ENCODE data around the gene GAL3ST2. TPM values are rescaled to one million over a fixed set of nuclear protein-coding genes. Genes with fewer than 3 reads are reported as not detected.
"Not testable (repeated sequence)": the region's sequence is repeated elsewhere in the genome, so short reads cannot be mapped to it uniquely, and the experiment has no call there.

Gene GAL3ST2
- 0.30 TPM for total RNA-seq

DNA sequence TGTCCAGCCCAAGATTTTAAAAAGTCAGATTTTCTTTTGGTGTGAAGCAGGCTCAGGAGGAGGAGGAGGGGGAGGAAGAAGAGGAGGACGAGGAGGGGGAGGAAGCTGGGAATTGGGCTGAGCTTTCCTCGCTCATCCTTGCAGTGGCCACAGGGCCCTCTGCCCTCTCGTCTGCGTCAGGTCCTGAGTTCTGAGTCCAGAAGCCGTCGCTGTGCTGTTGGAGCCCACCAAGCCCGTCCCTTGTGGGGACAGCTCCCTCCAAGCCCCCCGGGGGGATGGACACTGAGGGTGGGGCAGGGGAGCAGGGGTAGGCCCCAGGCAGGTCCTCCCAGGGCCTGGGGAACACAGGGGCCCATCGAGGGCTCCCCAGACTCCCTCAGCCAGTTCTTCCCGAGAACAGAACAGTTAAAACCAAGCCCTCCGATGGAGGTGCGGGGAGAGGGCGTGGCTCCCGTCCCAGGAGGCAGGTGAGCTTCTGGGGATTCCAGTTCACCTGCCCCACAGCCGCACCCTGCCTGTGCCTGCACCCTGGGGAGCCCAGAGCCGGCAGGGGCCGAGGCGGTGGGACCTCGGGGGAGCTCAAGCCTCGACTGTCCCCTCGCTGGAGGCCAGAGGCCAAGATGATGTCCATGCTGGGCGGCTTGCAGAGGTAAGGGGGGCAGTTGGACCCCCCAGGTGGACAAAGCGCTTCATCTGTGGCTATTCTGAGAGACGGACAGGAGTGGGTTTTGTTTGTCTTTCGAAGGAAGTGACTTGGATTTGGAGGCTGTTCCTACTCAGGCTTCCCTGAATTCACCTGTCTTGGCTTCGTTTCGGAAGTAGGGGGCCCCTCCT, at the start of gene GAL3ST2:
Gene GAL3ST2 (plus strand): TSS at position 487 of the 834 bp plus-strand sequence. CDS start 134 bp downstream, at position 621.
- DNase-seq = no peak

DNA sequence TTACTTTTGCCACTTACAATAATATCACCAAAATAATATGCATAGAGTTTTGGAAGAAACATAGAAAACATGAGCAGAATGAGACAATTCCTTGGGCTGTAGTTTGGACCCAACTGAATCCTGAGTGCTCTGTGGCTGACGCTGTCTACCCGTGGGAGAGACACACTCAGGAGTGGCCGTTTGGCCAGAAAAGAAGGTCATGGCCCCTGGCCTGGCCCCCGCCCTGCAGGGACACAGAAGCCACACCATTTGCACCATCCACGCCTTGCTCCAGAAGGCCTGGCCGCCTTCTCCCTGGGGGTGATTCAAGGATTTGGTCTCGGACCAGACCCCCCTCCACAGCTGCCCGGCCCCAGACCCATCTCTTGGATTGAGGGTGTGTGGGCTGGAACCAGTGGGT, 48.6 kb upstream of the GAL3ST2 start:
- no peak for DNase-seq

GRCh38 chr2:241728627-241729026, 48.0 kb upstream of the GAL3ST2 start:
- DNase-seq = no peak

- DNase-seq = no peak
These were observed 46.8 kb upstream of the GAL3ST2 start for GRCh38 chr2:241729868-241730267.

GRCh38 chr2:241730671-241731293, 45.8 kb upstream of the GAL3ST2 start:
- no peak for DNase-seq

DNA sequence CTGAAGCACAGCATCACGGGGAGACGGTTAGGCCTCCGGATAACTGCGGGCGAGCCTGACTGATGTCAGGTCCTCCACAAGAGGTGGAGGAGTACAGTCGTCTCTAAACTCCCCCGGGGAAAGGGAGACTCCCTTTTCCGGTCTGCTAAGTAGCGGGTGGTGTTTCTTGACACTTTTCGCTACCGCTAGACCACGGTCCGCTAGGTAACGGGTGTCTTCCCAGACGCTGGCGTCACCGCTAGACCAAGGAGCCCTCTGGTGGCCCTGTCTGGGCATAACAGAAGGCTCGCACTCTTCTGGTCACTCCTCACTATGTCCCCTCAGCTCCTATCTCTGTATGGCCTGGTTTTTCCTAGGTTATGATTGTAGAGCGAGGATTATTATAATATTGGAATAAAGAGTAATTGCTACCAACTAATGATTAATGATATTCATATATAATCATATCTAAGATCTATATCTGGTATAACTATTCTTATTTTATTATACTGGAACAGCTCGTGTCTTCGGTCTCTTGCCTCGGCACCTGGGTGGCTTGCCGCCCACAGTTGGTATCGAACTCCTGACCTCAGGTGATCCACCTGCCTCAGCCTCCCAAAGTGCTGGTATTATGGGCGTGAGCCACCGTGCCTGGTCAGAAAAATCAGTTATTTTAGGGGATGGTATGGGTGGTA, 44.0 kb upstream of the GAL3ST2 start:
- DNase-seq = not testable (repeated sequence)

DNA sequence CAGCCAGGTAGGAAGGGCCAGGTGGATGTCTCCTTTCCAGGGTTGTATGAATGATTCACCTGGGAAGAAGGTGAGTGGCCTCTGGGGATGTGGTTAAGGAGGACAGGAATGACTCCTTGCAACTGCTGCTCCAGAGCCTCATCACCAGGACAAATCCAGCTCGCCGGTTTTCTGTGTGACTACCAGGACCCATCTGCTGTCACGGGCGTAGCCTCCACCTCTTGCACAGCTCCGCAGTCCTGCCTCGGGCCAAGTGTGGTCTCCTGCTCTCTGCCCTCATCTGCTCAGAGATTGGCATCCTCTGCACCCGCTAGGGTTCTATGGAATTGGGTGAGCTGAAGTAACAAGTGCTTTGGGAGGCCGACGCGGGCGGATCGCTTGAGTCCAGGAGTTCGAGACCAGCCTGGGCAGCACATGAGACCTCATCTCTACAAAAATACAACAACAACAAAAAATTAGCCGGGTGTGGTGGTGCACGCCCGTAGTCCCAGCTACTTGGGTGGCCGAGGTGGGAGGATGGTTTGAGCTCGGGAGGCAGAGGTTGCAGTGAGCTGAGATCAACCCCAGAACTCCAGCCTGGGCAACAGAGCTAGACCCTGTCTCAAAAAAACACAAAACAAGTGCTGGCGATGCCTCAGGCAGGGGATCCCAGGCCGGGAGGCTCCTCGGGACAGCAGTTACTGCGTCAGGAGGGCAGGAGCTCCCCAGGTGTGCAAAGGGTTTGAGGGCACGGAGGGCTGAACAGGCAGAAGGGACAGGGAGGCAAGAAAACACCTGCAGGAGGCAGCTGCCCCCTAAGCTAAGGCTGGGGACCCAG, 43.0 kb upstream of the GAL3ST2 start:
- DNase-seq = no peak

- no peak for DNase-seq
These were observed 42.5 kb upstream of the GAL3ST2 start for GRCh38 chr2:241734208-241734466.

GRCh38 chr2:241734467-241735208, 42.0 kb upstream of the GAL3ST2 start, which contains the start of gene D2HGDH:
Gene D2HGDH, plus strand, starts transcription at chr2:241734630. Its CDS starts 595 bp downstream, at chr2:241735225.
- peak; percentile 69 for DNase-seq

DNA sequence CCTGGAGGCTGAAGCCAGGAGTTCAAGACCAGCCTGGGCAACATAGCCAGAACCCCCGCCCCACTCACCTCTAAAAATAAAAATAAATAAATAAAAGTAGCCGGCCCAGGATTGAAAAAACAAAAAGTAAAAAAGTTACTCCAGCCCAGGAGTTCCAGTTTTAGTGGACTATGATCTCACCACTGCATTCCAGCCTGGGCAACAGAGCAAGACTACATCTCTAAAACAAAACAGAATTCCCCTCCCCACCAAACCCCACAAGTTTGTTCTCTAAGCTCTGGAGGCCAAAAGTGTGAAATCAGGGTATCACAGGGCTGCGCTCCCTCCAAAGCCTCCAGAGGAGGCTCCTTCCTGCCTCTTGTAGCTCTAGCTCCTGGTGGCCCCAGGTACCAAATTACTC, 40.5 kb upstream of the GAL3ST2 start:
- no peak for DNase-seq

DNA sequence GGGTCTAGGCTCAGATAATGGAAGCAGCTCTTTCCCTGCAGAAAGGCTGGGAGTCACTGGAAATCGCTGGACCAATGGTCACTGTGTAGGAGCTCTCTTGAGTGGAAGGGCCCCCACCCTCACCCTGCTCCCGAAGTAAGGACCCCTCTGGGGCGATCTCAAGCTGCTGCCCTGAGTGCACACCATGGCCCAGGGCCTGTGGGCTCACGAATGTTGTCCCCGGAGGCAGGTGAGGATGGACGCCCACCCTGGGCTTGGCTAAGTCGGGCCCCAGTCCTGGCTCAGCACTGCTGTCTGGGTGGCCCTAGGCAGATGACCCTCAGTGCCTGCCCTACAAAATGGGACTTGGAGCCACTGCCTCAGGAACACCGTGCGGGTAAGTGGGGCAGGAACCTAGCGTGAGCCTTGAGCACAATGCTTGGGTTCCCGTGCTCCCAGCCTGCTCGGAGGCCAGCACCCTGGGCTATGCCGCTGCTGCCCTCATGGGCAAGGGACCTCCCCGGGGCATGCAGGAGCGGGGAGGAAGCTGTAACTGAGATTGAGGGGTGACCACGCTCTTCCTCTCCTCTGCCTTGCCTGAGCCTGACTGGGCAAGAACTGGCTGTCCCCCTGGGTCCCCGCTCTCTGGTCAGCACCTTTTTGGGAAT, 38.5 kb upstream of the GAL3ST2 start:
- no peak for DNase-seq

DNA sequence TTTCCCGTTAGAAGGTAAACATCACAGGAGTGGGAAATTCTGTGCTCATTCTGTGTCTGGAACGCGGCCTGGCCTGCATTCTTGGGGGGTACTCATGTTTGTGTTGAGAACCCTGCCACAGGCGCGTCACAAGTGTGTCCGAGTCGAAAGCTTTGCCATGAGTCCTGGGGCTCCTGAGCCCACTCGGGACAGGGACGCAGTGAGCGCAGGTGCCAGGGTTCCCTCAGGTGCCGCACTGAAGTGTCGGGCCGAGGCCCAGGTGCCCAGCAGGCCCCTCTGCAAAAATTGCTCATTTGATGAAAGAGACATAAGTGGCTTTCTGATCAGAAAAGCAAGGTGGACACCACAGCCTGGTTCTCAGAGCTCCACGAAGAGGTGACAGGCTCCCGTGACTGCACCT, 37.4 kb upstream of the GAL3ST2 start:
- DNase-seq = no peak

GRCh38 chr2:241739651-241740050, 37.0 kb upstream of the GAL3ST2 start:
- DNase-seq = no peak

DNA sequence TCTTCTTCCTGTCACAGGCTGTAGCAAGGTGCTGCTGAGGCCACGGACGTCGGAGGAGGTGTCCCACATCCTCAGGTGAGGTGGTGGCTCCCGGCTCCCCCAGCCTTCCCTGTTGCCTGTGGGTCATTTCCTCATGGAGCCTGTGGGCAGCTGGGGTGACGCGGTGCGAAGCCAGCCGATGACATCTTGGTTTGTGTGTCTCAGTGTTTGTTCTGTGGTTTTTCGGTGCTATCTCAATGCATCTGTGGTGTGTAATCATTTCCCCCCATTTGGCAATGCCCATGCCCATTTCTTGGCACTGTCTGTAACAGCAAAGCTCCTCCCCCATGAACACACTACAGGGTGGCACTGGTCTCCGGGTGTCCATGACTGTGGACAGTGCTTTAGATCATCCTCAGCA, 35.6 kb upstream of the GAL3ST2 start:
- no peak for DNase-seq

DNA sequence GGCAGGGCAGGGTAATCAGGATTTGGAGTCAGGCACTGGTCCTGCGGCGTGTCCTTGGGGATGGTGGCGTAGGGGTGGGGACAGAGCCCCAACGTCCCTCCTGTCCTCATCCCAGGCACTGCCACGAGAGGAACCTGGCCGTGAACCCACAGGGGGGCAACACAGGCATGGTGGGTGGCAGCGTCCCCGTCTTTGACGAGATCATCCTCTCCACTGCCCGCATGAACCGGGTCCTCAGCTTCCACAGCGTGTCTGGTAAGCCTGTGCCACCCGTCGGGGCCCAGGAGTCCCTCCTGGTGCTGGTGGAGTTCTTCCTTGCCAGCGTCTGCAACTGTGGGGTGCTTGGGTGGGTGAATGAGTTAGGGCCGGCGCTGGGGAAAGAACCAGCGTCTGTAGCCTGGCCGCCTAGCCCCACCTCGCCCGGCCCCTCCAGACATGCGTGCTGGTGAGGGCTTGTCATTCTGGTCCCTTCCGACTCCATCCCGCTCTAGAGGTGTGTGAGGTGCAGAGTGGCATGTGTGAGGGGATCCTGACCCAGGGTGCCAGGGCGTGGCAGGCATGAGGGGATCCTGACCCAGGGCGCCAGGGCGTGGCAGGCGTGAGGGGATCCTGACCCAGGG, 34.2 kb upstream of the GAL3ST2 start:
- DNase-seq = no peak

DNA sequence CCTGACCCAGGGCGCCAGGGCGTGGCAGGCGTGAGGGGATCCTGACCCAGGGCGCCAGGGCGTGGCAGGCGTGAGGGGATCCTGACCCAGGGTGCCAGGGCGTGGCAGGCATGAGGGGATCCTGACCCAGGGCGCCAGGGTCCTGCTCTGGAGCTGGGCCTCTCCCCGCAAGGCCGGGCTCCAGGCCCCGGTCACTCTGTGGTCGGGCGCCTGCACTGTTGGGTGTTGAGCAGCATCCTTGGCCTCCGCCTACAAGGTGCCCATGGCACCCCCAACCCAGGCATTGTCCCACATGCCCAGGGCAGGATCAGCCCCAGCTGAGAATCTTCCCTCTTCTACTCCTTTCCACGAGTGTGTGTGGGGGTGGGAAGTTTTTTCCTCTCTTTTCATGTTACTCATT, 33.6 kb upstream of the GAL3ST2 start:
- DNase-seq = not testable (repeated sequence)

DNA sequence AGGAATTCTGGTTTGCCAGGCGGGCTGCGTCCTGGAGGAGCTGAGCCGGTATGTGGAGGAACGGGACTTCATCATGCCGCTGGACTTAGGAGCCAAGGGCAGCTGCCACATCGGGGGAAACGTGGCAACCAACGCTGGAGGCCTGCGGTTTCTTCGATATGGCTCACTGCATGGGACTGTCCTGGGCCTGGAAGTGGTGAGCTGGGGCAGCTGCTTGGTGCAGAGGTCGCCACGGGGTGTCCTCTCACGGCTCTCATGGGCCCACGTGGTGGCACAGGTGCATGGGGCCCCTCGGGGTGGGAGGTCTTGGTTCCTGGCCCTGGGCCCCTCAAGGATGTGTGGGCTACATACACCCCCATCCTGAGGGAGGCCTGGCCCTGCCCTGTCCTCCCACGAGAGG, 33.0 kb upstream of the GAL3ST2 start:
- DNase-seq = no peak

DNA sequence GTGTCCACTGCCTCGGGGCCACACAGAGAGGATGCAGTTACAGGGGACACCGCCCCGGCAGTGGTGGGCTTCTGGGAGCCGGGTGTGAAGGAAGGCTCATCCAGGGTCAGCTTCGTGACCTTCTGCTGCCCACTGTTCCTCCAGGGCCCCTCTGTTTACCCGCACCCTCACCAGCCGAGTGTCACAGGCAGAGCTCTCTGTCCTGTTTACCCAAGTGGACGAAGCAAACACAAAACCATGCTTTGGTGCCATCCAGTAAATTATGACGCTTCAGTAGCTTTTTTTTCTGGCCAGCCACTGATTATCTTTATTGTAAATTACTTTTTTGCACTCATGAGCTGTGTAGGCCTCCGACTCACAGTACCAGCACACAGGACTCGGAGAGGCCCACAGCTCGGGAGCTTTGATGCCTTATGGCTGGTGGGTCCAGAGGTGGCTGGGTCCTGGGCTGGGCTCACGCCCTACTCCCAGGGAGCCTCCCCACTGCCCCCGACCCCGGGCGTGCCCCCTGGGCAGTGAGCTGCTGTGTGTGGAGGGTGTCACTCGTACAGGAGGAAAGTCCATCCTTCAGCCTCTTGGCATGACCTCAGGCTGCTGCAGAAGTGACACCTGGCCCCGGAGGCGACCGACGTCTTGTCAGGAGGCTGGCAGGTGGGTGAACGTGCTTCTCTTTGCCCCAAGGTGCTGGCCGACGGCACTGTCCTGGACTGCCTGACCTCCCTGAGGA, 32.4 kb upstream of the GAL3ST2 start:
- no peak for DNase-seq

DNA sequence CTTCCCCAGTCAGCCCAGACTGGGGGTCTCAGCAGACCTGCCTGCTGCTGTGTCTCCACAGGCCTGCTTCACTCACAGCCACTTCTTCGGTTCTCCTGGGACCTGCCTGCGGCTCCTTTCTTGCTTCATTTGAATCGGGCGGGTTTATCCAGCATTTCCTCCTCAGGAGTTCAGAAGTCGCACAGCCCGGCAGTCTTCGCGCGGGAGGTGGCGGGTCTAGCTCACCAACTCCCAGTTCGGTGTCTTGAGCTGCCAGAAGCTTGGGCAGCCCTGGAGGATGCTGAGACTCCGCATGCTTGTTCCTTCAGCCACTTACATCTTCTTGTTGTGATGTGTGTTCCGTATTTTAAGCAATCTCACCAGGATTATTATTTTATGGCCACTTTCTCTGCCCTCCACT, 31.3 kb upstream of the GAL3ST2 start:
- DNase-seq = no peak

- DNase-seq = no peak
These were observed 30.5 kb upstream of the GAL3ST2 start for GRCh38 chr2:241746084-241746483.
